Fibroblast of skin of scalp (primary cell): ENCODE measurements around the gene HPSE.

ENCODE experiments used
- DNase-seq: peaks from one replicate; pipeline ENCODE4 v3.0.0-alpha.2; 2013

Gene HPSE

DNA sequence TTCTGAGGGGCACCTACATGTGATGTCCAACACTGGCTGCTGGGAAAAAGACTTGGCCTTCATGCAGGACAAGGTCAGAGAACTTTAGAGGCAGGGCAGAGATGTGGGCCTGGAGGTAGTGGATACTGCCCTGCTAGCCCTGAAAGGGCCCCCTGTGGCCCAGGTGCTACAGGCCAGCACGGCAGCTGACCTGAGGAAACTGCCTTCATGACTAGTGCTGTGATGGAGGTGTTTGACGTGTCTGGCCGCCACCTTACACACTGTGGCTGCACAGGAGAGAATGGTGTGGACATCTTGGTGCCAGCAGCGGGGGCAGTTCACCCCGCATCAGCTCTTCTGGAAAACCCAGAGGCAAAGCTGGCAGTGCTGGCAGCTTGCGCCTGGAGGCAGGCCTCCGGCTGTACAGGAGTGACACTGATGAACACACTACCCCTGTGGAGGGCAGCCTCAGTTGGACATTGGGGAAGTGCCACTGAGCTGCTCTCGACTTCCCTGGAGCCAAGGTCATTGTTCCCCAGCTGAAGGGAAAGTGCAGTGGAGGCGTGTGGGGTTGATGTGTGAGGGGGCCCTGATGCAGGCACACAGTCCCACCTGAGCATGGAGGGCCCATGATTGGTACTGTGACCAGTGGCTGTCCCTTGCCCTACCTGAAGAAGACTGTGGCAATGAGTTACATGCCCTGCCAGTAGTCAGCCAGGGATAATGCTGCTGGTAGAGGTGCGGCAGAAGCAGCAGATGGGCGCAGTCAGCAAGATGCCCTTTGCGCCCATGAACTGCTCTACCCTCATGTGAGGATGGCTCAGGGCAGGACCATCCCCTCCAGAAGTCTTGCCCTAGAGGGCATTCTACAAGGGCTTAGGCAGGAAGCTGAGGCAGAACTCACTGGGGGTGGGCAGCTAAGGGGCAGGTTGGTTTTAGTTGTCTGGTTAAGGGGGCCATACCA, 87.0 kb downstream of the HPSE start:
- no peak for DNase-seq
